GM10248 (cell line): ENCODE data around the gene RAB35.

Source experiments
- CTCF ChIA-PET: fragments of 300-600 bp; sonication (Branson Sonifier 250); formaldehyde crosslinking; extraction: SDS; loops from one replicate; lab custom pipeline; 2021; ENCODE audit warnings: antibody characterized with exemption; lab: Yijun Ruan, JAX
- POLR2A ChIA-PET: fragments of 350-650 bp; sonication (Branson Sonifier 250); formaldehyde crosslinking; extraction: SDS; loops from one replicate; lab custom pipeline; 2020; ENCODE audit warnings: antibody characterized with exemption; lab: Yijun Ruan, JAX
- DNase-seq: peaks from one replicate; pipeline ENCODE4 v3.0.0; 2012; ENCODE audit errors: extremely low spot score
- CTCF ChIP-seq: IDR thresholded peaks from 2 replicates; pipeline ENCODE4 v1.5.1; 2012; ENCODE audit warnings: mild to moderate bottlenecking, low read depth; ENCODE audit errors: extremely low read depth, missing control alignments, control extremely low read depth

RAB35 gene

GRCh38 chr12:120093592-120094355 lies 22.8 kb downstream of the RAB35 start:
- ChIA-PET CTCF (no interaction called here), POLR2A (interaction anchor here (1.1 kb wide), 1 partner anchor 107 kb away, joined by 4 read pairs; the partner anchor contains the start of gene RPLP0)
- TF ChIP-seq CTCF = no peak
- DNase-seq = no peak

GRCh38 chr12:120093336-120093591 lies 23.3 kb downstream of the RAB35 start:
- no peak for TF ChIP-seq CTCF
- ChIA-PET POLR2A (interaction anchor here (1.1 kb wide), 1 partner anchor 108 kb away, joined by 4 read pairs; the partner anchor contains the start of gene RPLP0), CTCF (no interaction called here)
- DNase-seq = no peak

- no peak for TF ChIP-seq CTCF
Measured at GRCh38 chr12:120092551-120093335, 23.8 kb downstream of the RAB35 start.

GRCh38 chr12:120091371-120092090 lies 25.0 kb downstream of the RAB35 start:
- CTCF ChIA-PET = interaction anchor here (1.6 kb wide), 1 partner anchor 11 kb away, joined by 3 read pairs; no protein-coding TSS in a partner anchor
- no peak for DNase-seq
- POLR2A ChIA-PET = no interaction called here
- TF ChIP-seq CTCF = no peak

More at GRCh38 chr12:120092551-120093335, 23.8 kb downstream of the RAB35 start:
- DNase-seq = no peak
- ChIA-PET POLR2A (interaction anchor here (1.1 kb wide), 1 partner anchor 108 kb away, joined by 4 read pairs; the partner anchor contains the start of gene RPLP0), CTCF (no interaction called here)

GRCh38 chr12:120090626-120091295 lies 25.8 kb downstream of the RAB35 start:
- CTCF ChIA-PET = interaction anchor here (1.6 kb wide), 1 partner anchor 12 kb away, joined by 3 read pairs; no protein-coding TSS in a partner anchor
- TF ChIP-seq CTCF = no peak
- no peak for DNase-seq
- POLR2A ChIA-PET = no interaction called here
